NCI-H460 (cell line): ENCODE data around the gene MYO1H. TPM values are rescaled to one million over a fixed set of nuclear protein-coding genes. Genes with fewer than 3 reads are reported as not detected.
"Not testable (repeated sequence)": the region's sequence is repeated elsewhere in the genome, so short reads cannot be mapped to it uniquely, and the experiment has no call there.

Source experiments
- DNase-seq: peaks from one replicate; pipeline ENCODE4 v3.0.0-alpha.2; 2016; ENCODE audit warnings: low read depth; ENCODE audit errors: extremely low read depth
- total RNA-seq: library from RNA; depleted of rRNA; stranded (reverse); fragments of >200 nt; shearing (Covaris generic); gene quantifications from 2 replicates; pipeline ENCODE4 v1.2.3, GENCODE V29; 2014

Gene MYO1H
- total RNA-seq, 1 experiment from 2014 or later = not detected

- DNase-seq = no peak
Measured at GRCh38 chr12:109464642-109465351, 117.1 kb downstream of the MYO1H start.

- DNase-seq = no peak
Measured at GRCh38 chr12:109466305-109466704, 118.6 kb downstream of the MYO1H start.

- DNase-seq = no peak
Measured at GRCh38 chr12:109466821-109467220, 119.1 kb downstream of the MYO1H start.

- no peak for DNase-seq
Measured at GRCh38 chr12:109467978-109468676, 120.4 kb downstream of the MYO1H start.

- DNase-seq = no peak
Measured at GRCh38 chr12:109469517-109469916, 121.8 kb downstream of the MYO1H start.

GRCh38 chr12:109473006-109473405 is 125.3 kb downstream of the MYO1H start:
- DNase-seq = no peak

GRCh38 chr12:109473526-109474270 is 126.0 kb downstream of the MYO1H start:
- DNase-seq = not testable (repeated sequence)

- no peak for DNase-seq
Measured at GRCh38 chr12:109475121-109475520, 127.4 kb downstream of the MYO1H start.

GRCh38 chr12:109475993-109476806 is 128.5 kb downstream of the MYO1H start:
- DNase-seq = no peak

- DNase-seq = no peak
Measured at GRCh38 chr12:109476807-109477184, 129.1 kb downstream of the MYO1H start.

- peak; percentile 81 for DNase-seq
Measured at GRCh38 chr12:109477185-109477962, 129.7 kb downstream of the MYO1H start, which contains the start of the genes KCTD10 and UBE3B. KCTD10 (minus strand) TSS chr12:109477300; CDS start chr12:109477262, 38 bp downstream. UBE3B (plus strand) TSS chr12:109477634; CDS start chr12:109483552, 5,918 bp downstream.

GRCh38 chr12:109477963-109478315 is 130.2 kb downstream of the MYO1H start:
- DNase-seq = no peak

- DNase-seq = no peak
Measured at GRCh38 chr12:109479761-109480160, 132.1 kb downstream of the MYO1H start.

- no peak for DNase-seq
Measured at GRCh38 chr12:109480356-109480755, 132.7 kb downstream of the MYO1H start.

GRCh38 chr12:109481863-109482262 is 134.2 kb downstream of the MYO1H start:
- DNase-seq = no peak

- DNase-seq = no peak
Measured at GRCh38 chr12:109482491-109482890, 134.8 kb downstream of the MYO1H start.

GRCh38 chr12:109482894-109483293 is 135.2 kb downstream of the MYO1H start:
- DNase-seq = no peak

GRCh38 chr12:109483346-109483745 is 135.6 kb downstream of the MYO1H start:
- no peak for DNase-seq

- DNase-seq = no peak
Measured at GRCh38 chr12:109485201-109485600, 137.5 kb downstream of the MYO1H start.
